ENCODE results near the gene RNU1-1.
"Not testable (repeated sequence)": the region's sequence is repeated elsewhere in the genome, so short reads cannot be mapped to it uniquely, and the experiment has no call there.

The RNU1-1 gene

DNA sequence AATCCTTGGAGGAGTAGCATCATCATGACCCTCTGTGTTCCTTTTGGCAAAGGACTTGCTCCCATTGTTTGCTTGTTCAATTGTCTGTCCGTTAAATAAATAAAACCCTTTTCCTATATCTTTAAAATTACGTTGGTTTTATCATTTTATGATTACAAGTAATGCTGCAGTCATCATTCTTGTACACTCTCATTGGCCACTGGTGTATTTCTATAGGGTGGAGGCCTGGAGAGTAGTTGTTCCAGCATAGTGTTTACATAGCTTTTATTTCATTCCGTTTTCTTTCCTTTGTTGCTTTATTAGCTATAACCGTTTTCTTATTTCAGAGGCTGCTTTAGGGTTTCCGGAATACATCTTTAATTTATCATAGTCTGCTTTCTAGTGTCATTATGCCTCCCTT, 7.6 kb upstream of the RNU1-1 start:
- DNase-seq (ENCODE audit: low read depth in 2 of 2), result not testable (repeated sequence)

DNA sequence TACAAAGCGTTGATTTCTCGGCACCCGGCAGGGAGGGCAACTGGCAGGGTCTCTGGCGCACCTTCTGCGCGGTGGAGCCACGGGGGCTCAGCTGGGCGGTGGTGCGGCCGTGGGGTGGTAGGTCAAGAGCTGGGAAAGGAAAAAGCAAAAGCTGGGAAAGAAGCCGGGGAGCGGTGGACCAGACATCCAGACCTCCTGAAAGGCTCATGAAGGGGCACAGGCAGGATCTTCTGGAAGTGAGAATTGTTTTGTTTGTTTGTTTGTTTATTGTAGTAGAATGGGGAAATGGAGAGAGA, 7.2 kb upstream of the RNU1-1 start:
- DNase-seq (ENCODE audit: low read depth in 2 of 2), result no peak

DNA sequence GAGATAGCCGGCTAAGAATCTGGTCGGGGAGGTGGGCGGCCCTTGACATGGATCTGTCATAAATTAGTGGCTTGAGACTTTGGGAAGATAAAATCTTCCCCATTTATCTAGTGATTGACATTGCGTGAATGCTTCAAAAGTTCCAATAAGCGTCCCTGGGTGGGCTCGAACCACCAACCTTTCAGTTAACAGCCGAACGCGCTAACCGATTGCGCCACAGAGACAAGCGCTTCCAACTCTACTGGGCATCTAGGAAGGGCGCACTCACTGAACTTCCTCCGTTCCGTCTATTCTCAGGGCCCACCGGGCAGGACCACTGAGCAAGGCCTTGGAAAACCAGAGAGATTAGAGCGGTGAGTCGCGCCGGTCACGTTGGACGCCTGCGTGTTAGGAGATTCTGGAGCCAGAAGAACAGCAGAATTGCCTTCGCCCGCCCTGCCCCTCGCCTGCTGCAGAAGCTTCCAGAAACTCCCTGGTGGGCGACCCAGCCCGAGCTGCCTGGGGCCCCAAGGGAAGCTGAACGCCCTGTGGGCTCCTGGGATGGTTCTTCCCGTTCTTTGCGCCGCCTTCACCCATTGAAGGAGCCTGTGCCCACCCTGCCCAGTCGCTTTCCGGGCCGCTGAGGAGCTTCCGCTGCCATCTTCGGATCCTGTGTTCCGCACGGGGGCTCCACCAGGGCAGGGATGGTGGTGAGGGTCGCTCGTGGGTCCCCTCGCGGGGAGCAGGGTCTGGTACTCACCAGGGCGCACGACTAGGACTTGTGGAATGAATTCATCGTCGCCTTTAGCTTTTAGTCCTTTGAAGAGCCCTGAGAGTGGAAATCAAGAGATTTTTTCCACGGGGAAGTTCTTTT, 6.6 kb upstream of the RNU1-1 start:
- DNase-seq (ENCODE audit: low read depth in 2 of 2), result not testable (repeated sequence)

DNA sequence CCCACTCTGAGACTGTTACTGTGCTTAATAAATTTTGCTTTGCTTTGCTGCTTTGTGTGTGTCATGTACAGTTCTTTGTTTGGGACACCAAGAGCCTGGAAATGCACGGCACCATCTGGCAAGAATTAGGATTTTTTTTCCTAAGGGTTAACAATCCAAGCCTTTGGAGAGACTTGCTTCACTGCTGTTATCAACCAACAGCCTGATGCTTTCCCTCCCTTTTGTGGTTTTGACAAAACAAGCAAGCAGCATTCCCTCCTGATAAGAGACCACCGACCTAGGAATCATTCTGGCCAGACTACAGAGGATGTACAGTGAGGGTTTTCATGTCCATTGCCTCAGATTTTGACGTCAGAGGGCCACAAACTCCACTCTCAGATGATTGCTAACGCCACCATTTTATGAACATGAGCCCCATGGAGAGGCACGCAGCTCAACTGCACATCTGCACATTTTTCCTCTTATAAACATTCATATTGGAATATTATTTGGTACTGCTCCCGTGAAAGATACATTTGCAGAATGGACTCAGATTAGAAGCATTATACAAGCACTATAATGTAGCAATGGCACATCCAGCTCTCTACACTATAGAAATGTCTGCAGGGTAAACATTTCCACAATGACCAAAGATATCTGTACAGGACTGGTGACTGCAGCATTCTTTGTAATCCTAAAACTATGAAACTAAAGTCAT, 5.3 kb upstream of the RNU1-1 start:
- not testable (repeated sequence) for DNase-seq (ENCODE audit: low read depth in 2 of 2)

DNA sequence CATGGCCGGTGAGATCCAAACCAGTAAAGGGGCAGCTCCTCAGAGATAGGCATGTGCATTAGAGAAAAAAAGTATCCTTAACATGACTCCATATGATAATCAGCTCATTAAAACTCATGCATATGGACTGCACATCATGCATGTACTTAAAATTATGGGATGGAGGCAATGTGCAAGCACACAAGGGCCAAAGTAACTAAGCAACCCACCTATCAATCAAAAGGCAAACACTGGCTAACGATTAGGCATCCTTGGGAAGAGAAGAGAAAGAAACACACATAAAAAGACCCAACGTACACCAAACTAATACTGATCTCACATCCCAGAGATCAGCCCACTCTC, 4.8 kb upstream of the RNU1-1 start:
- DNase-seq (ENCODE audit: low read depth in 2 of 2), result not testable (repeated sequence)

DNA sequence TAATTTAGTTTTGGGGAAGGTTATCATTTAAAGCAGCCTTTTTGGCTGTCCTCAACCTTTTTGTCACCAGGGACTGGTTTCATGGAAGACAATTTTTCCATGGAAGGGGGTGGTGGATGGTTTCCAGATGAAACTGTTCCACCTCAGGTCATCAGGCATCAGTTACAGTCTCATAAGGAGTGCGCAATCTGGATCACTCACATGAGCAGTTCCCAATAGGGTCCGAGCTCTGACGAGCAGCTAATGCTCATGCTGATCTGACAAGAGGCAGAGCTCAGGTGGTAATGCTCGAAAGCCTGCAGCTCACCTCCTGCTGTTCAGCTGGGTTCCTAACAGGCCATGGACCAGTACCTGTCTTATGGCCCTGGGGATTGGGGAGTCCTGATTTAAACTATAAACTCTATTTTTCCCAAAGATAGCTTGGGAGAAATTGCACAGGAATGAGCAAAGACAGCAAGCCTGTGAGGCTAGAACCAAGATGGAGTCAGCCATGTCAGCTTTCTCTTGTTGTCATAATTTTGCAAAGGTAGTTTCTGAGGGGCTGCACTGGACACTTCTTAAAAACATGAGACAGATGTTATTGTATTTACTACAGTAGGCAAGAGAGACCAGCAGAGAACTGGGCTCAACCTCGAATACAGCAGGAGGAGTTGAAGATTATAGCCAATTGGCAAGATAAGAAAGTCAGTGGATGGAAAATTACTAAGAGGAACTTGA, 2.8 kb upstream of the RNU1-1 start:
- not testable (repeated sequence) for DNase-seq (ENCODE audit: low read depth in 2 of 2)

DNA sequence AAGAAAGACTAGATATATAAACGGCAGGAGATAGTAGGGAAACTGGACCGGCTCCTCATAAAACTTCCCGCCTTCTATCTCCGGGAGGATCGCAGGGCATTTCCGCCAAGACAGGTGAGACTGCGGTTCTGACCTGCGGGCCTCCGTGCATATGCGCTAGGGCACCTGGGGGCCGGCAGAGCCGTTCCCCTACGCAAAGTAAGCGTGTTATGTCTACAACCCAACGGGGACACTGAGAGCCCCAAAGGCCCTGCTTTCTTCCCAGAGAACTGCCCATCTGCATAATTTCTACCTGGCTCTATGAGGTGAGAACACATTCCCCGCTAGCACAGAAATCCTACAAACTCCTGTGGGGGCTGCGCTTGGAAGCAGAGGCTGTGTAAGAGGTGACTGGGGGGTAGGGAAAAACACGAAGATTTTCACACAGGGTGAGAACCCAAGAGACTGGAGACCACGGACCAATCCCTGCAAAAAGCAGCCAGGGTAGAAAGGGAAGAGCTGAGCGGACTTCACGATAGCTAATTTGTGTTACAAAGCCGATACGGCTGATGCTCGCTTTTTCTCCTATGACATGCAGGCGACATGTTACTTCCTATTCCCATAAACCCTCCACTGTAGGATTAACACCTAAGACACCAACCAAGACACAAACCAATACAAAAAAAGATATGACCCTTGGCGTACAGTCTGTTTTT, 526 bp downstream of the RNU1-1 start:
- peak; percentile 23 to 34 for DNase-seq (ENCODE audit: low read depth in 2 of 2)

DNA sequence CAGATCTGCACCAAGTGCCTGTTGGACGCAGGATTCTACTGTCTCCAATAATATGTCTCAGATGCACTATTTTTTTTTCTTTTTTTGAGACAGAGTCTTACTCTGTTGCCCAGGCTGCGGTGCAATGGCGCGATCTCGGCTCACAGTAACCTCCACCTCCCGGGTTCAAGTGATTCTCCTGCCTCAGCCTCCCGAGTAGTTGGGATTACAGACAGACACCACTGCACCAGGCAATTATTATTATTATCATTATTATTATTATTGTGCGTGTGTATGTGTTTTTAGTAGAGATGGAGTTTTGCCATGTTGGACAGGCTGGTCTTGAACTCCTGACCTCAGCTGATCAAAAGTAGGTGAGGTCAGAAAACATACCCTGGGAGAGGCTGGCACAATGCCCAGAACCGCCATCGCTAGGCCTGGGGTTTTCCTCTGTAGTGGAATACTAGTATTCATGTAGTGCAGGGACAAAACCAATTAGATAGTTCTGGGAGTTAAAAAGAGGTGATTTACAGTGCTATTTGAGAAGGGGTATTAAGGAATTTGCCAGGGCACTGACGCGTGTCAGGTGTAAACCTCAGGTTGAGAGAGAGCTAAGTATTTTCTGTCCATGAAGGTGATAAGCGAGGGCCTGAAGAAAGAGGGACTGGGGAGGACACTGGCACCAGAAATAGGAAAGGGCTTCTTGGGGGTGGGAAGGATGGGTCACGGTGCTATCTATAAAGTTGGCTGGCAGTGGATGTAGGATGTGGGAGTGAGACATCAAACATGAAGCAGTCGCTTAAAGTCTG, 1.3 kb downstream of the RNU1-1 start:
- not testable (repeated sequence) for DNase-seq (ENCODE audit: low read depth in 2 of 2)

DNA sequence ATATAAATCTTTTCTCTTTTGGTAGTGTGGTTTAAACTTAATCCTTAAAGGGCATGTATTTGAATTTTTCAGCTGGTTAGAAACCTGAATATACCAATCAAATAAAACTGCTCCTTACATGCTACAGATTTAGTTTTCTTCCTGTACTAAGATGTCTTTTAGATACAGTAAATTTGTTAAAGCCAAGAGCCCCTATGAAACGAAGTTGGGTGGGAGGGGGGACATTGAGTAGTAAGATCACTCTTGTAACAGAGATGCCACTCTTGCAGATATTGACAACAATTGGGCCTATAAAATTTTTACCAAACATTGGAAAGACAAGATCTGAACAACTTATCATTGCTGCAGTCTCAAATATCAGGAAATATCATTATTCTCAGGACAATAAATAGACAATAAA, 2.2 kb downstream of the RNU1-1 start:
- DNase-seq (ENCODE audit: low read depth in 2 of 2), result not testable (repeated sequence)

DNA sequence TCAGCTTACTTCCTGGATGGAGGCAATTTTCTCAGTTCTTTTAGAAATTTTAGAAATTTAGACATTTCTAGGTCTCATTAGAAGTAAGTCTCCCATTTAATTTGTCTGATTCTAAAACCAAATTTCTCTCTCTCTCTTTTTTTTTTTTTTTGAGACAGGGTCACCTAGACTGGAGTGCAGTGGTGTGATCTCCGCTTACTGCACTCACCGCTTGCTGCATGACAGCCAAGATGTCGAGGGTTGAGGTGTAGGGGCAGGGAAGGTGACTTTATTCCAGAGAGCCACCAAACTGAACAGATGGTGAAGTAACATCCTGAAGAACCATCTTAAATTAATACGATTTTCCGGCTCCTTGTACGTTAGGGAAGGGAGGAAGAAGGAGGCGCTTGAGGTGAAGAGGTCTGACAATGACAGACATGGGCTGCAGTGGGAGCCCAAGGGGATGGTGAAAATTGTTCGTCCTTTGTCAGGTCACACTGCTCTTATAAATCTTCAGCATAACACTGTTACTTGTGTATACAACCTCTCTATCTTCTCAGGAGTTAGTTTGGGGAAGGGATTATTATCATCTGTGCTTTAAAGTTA, 5.1 kb downstream of the RNU1-1 start:
- DNase-seq (ENCODE audit: low read depth in 2 of 2), result not testable (repeated sequence)

DNA sequence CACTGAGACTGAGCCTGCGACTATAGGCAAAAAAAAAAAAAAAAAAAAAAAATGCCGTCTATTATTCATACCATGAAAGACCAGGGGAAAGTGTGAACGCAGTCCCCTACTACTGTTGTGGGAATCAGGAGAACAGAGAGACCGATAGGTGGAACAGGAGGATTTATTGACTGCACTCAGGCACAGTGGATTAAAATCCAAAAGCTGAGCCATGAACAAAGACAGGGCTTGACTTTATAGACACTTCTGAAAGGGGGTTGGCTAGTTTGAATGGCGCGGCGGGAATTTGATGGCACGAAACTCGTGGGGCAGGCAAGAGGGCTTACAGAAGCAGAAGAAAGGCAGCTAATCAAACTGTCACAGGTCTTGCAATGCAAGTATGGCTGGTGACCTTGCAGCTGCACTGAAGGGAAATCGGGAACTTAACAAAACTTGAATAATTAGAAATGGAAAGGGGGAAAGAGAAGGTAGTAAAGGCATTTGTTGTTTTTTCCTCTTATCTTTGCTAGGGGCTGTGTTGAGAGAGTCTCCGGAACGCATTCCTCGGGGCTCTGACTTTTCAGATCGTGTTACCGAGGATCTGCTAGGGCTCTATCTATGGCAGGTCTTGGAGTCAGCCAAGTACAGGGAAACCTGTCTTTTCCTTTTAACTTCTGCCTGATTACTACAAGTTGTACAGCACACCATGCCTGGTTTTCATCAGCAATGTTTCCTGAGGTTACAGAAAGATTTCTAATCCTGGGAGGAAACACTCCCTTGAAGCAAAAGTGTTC, 7.5 kb downstream of the RNU1-1 start:
- DNase-seq (ENCODE audit: low read depth in 2 of 2), result not testable (repeated sequence)

DNA sequence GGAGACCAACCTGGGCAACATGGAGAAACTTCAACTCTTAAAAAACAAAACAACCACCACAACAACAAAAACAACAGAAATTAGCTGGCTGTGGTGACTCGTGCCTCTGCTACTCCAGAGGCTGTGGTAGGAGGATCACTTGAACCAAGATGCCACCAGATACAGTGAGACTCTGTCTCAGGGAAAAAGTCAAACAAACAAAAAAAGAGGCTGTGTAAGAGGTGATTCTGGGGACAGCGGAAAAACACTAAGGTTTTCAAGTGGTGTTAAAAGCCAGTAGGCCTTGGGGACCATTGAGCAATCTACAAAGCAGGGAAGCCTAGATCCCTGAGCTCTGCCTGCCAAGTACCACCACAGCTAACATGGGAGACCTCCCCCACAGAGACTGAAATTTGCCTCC, 8.2 kb downstream of the RNU1-1 start:
- not testable (repeated sequence) for DNase-seq (ENCODE audit: low read depth in 2 of 2)

DNA sequence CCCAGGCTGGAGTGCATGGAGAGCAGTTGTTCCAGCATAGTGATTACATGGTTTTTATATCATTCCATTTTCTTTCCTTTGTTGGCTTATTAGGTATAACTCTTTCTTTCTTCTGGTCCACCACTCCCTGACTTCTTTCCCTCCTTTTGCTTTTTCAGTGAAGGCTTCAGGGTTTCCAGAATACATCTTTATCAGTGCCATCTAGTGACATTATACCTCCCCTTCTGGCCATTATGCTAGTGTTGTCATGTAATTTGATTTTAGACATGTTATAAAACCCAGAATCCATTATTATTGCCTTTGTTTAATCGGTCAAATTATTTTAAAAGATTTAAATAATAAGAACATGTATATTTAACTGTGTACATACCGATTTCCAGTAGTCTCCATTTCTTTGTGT, 10.6 kb downstream of the RNU1-1 start:
- DNase-seq (ENCODE audit: low read depth in 2 of 2), result no peak

DNA sequence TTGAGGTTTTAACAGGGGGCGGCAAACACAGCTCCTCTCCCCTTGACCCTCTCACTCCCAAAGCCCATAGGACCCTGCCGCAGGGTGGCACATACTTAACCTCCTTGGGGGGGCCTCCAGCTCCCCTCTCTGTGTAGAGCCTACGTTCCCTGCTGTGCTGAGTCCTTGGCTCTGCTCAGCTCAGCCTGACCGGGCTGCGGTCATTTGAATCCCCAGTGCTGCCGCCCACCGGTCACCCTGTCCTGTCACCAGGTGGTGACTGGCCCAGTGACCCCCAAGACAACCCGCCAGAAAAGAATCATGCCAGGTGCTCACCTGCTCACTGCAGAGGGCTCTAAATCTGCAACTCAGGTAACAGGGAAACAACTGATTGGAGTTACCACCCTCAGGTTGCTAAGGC, 12.6 kb downstream of the RNU1-1 start:
- DNase-seq (ENCODE audit: low read depth in 2 of 2), result not testable (repeated sequence)

DNA sequence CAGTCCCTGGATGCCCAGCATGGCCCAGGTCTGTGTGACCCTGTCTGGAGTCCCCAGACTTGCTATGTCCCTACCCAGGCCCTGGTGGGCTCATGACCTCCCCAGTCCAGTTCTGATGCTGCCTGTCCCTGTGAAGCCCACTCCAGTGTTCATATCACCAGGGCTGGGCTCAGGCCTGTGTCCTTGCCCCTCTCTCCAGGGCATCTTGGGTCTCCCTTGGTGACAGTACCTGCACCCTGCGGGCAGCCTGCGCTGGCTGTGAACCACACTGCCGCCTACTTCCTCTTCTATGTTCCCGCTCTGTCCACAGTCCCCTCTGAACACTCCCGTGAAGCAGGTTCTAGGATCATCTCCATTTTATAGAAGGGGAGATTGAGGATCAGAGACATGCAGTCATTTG, 13.1 kb downstream of the RNU1-1 start:
- not testable (repeated sequence) for DNase-seq (ENCODE audit: low read depth in 2 of 2)

DNA sequence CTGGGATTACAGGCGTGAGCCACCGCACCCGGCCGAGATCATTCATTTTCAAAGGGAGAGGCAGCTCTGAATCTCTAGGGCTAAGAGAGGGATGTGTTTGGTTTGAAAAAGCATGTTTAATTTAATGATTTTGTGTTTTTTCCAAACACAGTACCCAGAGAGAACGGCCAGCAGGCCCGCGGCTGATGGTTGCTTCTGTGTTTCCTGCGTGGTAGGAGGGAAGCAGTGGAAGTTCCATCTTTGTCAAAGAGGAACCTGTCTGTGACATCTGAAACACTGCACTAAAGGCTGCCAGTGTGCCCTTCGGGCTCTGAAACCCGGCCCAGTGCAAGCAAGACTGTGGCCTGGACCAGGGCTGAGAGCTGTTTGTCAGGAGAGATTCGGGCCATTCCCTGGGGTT, 13.6 kb downstream of the RNU1-1 start:
- not testable (repeated sequence) for DNase-seq (ENCODE audit: low read depth in 2 of 2)

DNA sequence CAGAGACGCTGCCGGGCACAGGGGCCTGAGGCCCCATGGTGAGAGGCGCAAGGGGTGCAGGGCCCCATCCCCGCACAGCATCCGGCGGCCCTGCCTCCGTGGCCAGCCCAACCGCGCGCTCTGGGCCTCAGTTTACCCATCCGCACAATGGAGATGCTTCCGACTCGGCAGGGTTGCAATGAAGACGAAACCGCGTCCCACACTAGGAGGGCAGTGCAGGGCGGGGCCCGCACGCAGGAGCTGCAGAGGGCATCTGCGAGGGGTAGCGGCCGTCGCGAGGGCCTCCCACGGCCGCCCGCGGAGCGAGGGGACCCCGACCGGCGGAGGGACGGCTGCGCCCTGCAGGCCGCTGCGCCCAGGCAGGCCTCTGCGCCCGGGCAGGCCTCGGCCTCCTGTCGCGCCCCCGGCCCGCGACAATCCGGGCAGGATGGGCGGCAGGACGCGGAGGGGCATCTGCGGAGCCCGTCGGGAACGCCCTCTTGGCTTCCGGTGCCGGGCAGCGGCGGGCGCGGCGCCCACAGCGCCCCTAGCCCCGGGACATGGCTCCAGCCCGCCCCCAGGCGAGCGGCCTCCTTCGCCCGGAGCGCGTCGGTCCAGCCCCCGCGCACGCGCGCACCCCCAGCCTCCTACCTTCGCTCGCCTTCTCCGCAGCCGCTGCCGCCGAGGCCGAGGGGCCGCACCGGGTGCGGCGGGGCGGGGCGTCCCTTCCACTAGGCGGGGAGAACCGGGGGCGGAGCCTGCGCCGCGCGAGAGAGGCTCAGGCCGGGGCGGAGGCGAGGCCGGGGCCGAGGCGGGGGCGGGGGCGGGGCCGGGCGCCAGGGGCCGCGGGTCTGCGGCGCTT, 15.3 kb downstream of the RNU1-1 start:
- DNase-seq (ENCODE audit: low read depth in 2 of 2), result peak; percentile 61 to 64

DNA sequence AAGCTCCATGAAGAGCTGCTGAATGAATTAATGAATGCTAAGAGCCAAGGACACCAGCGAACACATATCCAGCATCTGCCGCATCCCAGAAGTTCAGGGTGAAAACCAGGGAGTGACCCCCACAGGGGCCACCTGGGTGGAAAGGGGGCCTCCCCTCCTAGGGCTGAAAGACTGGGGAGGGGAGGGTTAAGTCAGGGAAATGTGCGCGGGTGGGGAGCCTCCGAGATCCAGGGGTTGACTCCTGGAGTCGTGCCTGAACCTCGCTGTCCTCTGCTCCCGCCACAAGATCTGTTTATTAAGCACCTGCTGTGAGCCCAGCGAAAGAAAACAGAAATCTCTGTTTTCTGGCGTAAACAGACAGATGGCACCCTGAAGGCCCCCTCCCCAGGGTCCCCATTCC, 16.0 kb downstream of the RNU1-1 start:
- not testable (repeated sequence) for DNase-seq (ENCODE audit: low read depth in 2 of 2)

DNA sequence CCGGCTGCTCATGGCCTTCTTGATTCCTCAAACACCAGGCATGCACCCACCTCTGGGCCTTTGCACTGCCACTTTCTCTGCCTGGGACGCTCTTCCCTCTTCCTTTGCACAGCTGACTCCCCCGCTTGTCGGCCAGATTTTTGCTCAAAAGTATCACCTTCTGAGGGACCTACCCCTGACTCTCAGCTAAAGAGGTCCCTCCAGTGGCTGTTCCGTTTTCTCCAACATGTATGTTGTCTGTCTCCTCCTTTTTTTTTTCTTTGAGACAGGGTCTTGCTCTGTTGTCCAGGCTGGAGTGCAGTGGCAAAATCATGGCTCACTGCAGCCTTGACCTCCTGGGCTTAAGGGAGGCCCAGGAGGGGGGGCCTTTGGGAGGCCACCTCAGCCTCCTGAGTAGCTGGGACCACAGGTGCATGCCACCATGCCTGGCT, 16.6 kb downstream of the RNU1-1 start:
- DNase-seq (ENCODE audit: low read depth in 2 of 2), result not testable (repeated sequence)

All from stimulated activated CD4-positive, alpha-beta T cell treated with anti-CD3 and anti-CD28 coated beads, Interleukin-1b, Interleukin-23, amount 100 ng/mL, for 1 hour (primary cell).